SK-N-MC (cell line): ENCODE results near the gene ARHGEF16.

Experiments used
- DNase-seq: peaks from one replicate; pipeline ENCODE4 v3.0.0-alpha.2; 2011; ENCODE audit warnings: low read depth, low spot score
- H3K27ac ChIP-seq: fragments of 200-600 bp; sonication (generic); 2 replicates; pipeline ENCODE4 v1.5.1; 2016; ENCODE audit warnings: mixed run types
- H3K36me3 ChIP-seq: fragments of 200-600 bp; sonication (generic); 2 replicates; pipeline ENCODE4 v1.6.1; 2017; ENCODE audit warnings: antibody characterized with exemption, low read length, mixed read lengths; ENCODE audit not compliant: insufficient read depth
- H3K4me3 ChIP-seq: fragments of 200-600 bp; sonication (generic); 2 replicates; pipeline ENCODE4 v1.5.1; 2016
- H3K9ac ChIP-seq: fragments of 200-600 bp; sonication (generic); 2 replicates; pipeline ENCODE4 v1.8.0; 2017; ENCODE audit warnings: mixed run types, mixed read lengths; ENCODE audit not compliant: insufficient read length
- H3K9me3 ChIP-seq: fragments of 200-600 bp; sonication (generic); 2 replicates; pipeline ENCODE4 v1.6.1; 2017; ENCODE audit warnings: low read depth, mild to moderate bottlenecking, antibody characterized with exemption, low read length, moderate library complexity, mixed read lengths
- EZH2 ChIP-seq: fragments of 200-600 bp; sonication (generic); IDR thresholded peaks from one replicate; pipeline ENCODE4 v1.6.1; 2017; ENCODE audit warnings: antibody characterized with exemption
- FOXP2 ChIP-seq: optimal IDR thresholded peaks from 2 replicates; pipeline ENCODE3; 2011; ENCODE audit warnings: mild to moderate bottlenecking, moderate library complexity; ENCODE audit not compliant: insufficient read depth; ENCODE audit errors: extremely low read length, control extremely low read depth
- POLR2AphosphoS5 ChIP-seq: IDR thresholded peaks from 2 replicates; pipeline ENCODE4 v1.6.1; 2012; ENCODE audit warnings: mild to moderate bottlenecking, low read depth, low read length, borderline replicate concordance

ARHGEF16 gene

DNA sequence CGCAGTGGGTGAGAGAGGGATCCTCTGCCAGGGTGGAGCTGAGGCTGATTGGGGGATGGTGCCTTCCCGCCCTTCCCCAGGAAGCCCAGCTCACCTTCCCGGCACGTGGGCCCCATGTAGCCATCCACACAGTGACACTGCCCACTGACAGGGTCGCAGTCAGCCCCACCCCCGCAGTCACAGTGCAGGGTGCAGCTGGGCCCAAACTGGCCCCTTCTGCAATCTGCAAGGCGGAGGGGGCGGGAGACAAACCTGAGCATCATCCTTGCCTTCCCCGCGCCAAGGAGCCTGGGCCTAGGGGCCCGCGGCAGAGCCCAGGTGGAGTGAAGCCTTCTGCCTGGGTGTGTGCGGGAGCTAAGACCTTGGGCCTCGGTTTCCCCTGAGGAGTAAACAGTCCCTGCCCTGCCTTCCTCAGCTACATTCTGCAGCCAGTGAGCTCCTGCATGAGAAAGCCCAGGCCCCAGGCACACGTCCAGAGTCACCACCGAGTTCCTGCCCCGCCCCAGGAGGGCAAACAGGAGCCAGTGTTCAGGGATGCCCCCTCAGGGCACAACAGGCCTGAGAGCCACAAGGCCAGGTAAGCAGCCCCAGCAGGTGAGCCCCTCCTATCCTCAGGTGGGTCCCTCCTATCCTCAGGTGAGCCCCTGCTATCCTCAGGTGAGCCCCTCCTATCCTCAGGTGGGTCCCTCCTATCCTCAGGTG lies 38.2 kb downstream of the ARHGEF16 start:
- Histone ChIP-seq H3K9me3 (no peaks in the 10 kb centered on the region), H3K36me3 (no peaks in the 10 kb centered on the region), H3K27ac (no peak overlapping the region), H3K9ac (no peak overlapping the region), H3K4me3 (no peak overlapping the region)
- DNase-seq: no peak
- TF ChIP-seq FOXP2: no peak
- no peak for TF ChIP-seq POLR2AphosphoS5
- TF ChIP-seq EZH2: no peak

DNA sequence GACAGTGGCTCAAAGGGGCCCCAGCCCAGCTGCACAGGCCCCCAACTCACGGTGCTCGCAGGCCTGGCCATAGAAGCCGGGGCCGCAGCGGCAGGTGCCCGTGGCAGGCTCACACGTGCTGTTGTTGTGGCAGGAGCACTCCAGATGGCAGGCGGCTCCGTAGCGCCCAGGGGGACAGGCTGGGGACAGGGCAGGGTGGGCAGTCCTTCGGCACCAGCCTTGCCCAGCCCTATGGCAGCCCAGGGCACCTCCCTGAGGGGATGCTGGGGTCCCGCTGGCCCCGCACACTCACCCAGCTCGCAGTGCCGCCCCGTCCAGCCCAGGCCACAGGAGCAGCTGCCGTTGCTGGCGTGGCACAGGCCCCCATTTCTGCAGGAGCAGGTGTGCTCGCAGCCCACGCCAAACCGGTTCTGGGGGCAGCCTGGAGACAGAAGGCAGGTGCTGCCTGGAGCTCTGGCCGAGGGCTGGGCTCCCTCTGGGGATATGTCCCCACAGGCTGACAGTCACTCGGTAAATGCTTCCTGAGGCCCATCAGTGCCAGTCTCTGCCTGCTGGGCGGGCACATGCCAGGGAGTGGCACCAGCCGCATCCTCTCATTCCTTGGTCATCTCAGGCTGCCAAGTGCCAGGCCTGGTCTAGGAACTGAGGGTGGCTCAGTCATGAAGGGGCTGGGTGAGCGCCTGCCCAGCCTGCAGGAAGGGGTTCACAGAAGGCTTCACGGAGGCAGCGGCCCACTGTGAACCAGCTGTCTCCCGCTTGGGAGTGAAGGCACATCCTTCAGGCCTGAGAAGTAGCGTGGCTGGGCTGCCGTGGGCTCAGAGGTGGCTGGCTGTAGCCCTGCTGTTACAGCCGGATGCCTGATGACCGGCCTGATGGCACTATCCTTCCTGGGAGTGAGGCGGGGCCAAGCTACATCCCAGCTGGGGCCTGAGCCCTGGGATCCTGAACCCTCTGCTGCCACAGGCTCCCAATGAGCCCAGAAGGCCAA lies 40.1 kb downstream of the ARHGEF16 start:
- no peaks in the 10 kb centered on the region for H3K9me3 ChIP-seq
- no peak overlapping the region for H3K4me3 ChIP-seq
- TF ChIP-seq EZH2 (no peak), POLR2AphosphoS5 (no peak), FOXP2 (no peak)
- H3K9ac ChIP-seq: no peak overlapping the region
- no peak for DNase-seq
- no peak overlapping the region for H3K27ac ChIP-seq
- H3K36me3 ChIP-seq: no peaks in the 10 kb centered on the region

DNA sequence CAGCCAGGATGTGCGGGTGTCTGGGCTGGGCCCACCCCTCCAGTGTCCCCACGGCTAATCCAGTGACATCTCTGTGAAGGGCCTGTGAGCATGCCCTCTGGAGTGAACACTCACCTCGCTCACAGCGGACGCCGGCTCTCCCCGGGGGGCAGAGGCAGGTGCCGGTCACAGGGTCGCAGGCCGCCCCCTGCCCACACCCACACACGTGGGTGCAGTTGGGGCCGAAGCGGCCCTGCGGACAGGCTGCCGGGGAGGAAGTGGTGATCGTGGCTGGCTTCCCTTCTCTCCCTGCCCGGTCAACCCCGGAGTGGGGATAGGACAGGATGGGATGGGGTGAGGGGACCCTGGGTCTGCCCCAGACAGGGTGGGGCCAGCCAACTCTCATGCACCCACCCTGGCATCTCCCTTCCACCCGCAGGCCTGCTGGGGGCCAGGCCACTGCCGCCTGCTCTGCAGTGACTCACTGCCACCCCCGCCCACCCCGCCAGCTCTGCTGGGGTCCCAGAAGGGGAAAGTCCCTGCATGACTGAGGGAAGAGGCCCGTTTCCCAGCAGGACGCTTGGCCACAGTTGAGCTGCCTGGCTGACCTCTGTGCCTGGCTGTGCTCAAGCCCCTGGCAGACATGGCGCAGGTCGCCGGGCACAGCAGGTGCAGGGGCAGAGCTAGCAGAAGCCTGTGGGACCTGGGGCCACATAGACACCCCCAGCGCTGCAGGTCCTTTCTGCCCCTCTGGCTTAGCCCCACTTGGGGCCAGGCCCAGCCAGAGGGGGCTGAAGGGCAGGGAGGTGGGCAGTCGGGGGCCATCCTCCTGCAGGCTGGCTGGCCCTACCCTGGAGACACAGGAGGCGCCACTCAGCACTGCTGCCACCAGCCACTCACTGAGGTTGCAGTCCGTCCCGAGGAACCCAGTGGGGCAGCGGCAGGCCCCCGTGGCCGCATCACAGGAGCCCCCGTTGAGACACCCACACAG lies 41.6 kb downstream of the ARHGEF16 start:
- Histone ChIP-seq H3K9me3 (no peaks in the 10 kb centered on the region), H3K36me3 (no peaks in the 10 kb centered on the region), H3K9ac (no peak overlapping the region), H3K27ac (no peak overlapping the region), H3K4me3 (no peak overlapping the region)
- DNase-seq: no peak
- TF ChIP-seq POLR2AphosphoS5 (no peak), FOXP2 (no peak), EZH2 (no peak)

DNA sequence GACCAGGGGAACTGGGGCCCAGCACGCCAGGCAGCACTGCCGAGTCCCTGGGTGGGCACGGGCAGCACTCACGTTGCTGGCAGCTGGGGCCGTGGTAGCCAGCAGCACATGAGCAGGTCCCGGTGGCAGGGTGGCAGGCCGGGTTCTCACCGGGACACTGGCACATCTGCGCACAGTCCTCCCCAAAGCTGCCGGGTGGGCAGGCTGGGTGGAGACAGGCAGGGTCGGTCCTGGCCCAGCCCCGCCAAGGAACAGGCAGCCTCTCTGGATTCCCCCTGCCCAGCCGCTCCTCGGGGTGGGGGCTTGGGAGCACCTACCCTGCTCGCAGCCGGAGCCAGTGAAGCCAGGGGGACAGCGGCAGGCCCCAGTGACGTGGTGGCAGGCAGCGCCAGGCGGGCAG lies 42.5 kb downstream of the ARHGEF16 start:
- DNase-seq: no peak
- Histone ChIP-seq H3K9me3 (no peaks in the 10 kb centered on the region), H3K27ac (no peak overlapping the region), H3K4me3 (no peak overlapping the region), H3K36me3 (no peaks in the 10 kb centered on the region), H3K9ac (no peak overlapping the region)
- TF ChIP-seq POLR2AphosphoS5 (no peak), FOXP2 (no peak), EZH2 (no peak)

DNA sequence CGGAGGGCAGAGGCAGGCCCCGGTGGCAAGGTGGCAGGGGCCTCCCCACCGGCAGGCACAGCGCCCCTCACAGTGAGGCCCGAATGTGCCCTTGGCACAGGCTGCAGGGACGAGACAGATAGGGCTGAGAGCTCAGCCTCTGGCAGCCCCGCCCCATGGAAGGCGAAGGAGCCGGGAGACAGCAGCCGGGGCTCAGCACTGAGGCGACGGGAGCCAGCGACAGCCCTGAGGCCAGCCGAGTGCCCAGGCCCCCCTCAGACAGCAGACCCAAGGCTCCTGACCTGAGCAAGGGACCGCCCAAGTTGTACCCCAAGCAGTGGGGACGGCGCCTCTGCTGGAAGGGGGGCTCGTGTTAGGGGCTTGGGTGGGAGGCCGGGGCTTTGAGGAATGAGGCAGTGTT lies 43.1 kb downstream of the ARHGEF16 start:
- Histone ChIP-seq H3K36me3 (no peaks in the 10 kb centered on the region), H3K9ac (no peak overlapping the region), H3K4me3 (no peak overlapping the region), H3K27ac (no peak overlapping the region), H3K9me3 (no peaks in the 10 kb centered on the region)
- no peak for DNase-seq
- no peak for TF ChIP-seq EZH2
- TF ChIP-seq FOXP2: no peak
- no peak for TF ChIP-seq POLR2AphosphoS5

DNA sequence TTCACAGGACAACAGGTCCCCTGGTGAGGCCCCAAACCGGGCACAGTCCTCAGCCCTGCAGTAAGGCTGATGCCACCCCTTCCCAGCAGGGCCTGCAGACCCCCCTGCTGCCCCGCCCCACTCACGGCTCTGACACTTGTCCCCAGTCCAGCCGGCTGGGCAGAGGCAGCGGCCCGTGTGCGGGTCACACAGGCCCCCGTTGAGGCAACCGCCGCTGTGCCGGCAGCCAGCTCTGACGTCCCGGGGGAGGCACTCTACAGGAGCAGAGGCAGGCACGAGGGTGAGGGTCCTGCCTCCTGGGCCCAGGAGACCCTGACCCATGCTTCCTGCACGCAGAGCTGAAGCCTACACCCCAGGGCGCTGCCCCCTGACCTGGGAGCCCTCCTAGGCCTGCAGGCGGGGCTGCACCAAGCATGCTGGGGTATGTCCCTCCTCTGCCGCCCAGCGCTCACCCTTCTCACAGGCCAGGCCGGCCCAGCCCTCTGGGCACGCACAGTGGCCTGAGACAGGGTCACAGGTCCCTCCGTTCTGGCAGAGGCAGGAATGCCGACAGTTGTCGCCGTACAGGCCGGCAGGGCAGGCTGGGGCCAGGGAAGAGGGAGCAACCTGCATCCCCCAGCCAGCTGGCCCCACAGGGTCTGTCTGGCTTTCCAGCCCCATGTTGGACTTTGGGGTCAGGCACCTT lies 43.9 kb downstream of the ARHGEF16 start:
- no peak overlapping the region for H3K9ac ChIP-seq
- H3K36me3 ChIP-seq: no peaks in the 10 kb centered on the region
- no peak overlapping the region for H3K27ac ChIP-seq
- H3K9me3 ChIP-seq: no peaks in the 10 kb centered on the region
- DNase-seq: no peak
- TF ChIP-seq FOXP2 (no peak), EZH2 (no peak), POLR2AphosphoS5 (no peak)
- no peak overlapping the region for H3K4me3 ChIP-seq

DNA sequence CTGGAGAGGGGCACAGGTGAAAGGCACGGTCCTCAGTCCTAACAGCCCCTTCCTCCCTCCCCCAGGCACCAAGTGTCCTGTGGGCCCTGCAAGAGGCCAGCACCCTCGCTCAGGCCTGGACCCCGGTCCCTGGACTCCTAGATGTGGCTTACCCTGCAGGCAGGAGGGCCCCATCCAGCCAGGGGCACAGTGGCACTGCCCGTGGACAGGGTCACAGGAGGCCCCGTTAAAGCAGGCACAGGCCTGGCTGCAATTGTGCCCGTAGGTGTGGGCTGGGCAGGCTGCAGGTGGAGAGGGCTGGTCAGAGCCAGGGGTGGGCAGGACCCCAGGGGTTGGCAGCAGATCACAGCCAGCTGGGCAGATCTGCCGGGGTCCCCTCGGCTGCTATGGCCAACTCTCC lies 44.5 kb downstream of the ARHGEF16 start:
- Histone ChIP-seq H3K9ac (no peak overlapping the region), H3K27ac (no peak overlapping the region), H3K9me3 (no peaks in the 10 kb centered on the region), H3K36me3 (no peaks in the 10 kb centered on the region), H3K4me3 (no peak overlapping the region)
- TF ChIP-seq POLR2AphosphoS5 (no peak), FOXP2 (no peak), EZH2 (no peak)
- DNase-seq: no peak

DNA sequence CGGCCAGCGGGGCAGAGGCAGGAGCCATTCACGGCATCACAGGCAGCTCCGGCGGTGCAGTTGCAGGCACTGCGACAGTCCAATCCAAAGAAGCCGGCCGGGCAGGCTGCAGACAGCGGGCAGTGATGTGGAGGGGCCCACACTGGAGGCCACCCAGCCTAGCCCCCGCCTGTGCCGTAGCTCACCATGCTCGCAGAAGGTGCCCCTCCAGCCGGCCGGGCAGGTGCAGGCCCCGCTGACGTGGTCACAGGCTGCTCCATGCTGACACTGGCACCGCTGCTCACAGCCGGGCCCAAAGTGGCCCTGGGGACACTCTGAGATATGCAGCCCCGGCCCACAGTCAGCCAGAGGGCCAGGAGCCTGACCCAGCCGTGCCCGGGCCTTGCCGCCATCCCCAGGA lies 45.1 kb downstream of the ARHGEF16 start:
- DNase-seq: no peak
- Histone ChIP-seq H3K4me3 (no peak overlapping the region), H3K27ac (no peak overlapping the region), H3K36me3 (no peaks in the 10 kb centered on the region), H3K9me3 (no peaks in the 10 kb centered on the region), H3K9ac (no peak overlapping the region)
- TF ChIP-seq POLR2AphosphoS5 (no peak), FOXP2 (no peak), EZH2 (no peak)
